ENCODE results near the gene THBS3.

- TF ChIP-seq SIN3A (IDR thresholded peaks at IDR 0.05; ENCODE audit: borderline replicate concordance, insufficient read depth, low read depth, low read length) (no peak), CTCF (IDR thresholded peaks at IDR 0.05) (no peak)
Observed at GRCh38 chr1:155171836-155172731, 35.6 kb downstream of the THBS3 start.
